CD4-positive, alpha-beta T cell treated with Interleukin-4 for 4 hours (primary cell): ENCODE measurements around the gene PIGA.
"Not testable (repeated sequence)": the region's sequence is repeated elsewhere in the genome, so short reads cannot be mapped to it uniquely, and the experiment has no call there.

Experiments
- DNase-seq: peaks from one replicate; pipeline ENCODE4 v3.0.0-alpha.2; 2020

PIGA gene

GRCh38 chrX:15320297-15320696 lies 15.0 kb downstream of the PIGA start:
- DNase-seq: no peak

GRCh38 chrX:15319075-15319474 lies 16.2 kb downstream of the PIGA start:
- no peak for DNase-seq

DNA sequence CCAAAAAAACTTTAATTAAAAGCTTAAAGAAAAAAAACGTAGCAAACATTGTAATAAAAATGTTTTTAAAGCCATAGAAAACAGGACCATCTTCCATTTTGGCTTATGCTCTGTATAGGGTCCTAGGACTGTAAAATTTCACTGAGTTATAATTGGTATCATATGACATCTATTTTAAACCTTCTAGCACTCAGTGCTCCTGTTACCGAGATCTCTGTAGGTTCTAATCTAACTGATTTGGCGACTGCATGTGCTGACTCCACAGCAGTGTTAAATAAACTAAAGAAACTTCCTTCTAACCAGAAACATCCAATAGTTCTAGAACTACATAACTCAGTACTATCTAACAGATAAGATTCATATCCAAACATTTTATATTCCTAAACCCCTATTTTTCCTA lies 19.8 kb downstream of the PIGA start, which contains the start of gene ASB11:
Gene ASB11, minus strand, starts transcription at position 132 of the 400 bp plus-strand sequence. Its CDS starts 35 bp downstream, at position 97.
- no peak for DNase-seq

GRCh38 chrX:15314472-15314871 lies 20.9 kb downstream of the PIGA start:
- no peak for DNase-seq

DNA sequence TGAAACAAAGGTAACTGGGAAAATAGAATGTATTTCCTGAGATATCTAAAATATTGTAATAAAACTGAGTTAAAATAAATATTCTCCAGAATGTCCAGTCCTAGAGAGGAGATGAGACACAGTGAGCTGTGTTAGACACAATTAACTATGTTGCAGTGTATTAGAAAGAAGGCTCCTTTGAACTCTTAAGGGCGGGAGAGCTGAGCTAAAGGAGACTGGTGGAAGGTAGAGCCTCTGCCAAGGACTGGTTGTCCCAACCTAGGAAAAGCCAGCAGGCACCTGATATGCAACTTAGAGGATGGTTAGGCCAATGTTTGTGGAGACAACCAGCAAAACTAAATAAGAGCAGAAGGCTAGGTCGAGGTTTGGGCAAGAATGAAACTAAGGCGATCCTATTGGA lies 24.2 kb downstream of the PIGA start:
- no peak for DNase-seq

DNA sequence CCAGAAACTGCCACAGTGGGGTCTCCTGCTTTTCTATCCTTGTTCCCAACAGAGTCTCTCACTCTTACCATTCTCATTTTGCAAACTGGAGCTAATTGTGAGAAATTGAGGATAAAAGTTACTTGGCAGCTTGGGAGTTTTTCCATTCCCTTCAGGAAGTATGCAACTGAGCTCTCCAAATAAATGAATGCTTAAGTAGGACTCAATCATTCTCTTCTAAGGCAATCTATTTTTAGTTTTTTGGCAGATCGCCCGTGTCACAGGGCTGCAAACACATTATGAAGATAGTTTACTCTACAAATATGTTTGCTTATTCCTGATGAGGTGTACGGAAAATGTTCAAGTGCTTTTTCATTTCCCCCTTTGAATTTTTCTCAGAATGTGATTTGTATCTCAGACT lies 25.2 kb downstream of the PIGA start:
- DNase-seq: no peak

DNA sequence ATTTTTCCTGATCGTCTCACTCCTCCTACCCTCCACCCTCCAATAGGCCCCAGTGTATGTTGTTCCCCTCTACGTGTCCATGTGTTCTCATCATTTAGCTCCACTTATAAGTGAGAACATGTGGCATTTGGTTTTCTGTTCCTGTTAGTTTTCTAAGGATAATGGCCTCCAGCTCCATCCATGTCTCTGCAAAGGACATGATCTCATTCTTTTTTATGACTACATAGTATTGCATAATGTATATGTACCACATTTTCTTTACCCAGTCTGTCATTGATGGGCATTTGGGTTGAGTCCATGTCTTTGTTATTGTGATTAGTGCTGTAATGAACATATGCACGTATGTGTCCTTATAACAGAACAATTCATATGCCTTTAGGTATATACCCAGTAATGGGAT lies 29.4 kb downstream of the PIGA start:
- DNase-seq: not testable (repeated sequence)

- no peak for DNase-seq
Measured at GRCh38 chrX:15301924-15302323, 33.4 kb downstream of the PIGA start.

GRCh38 chrX:15299941-15300851 lies 35.1 kb downstream of the PIGA start:
- DNase-seq: peak; percentile 1

GRCh38 chrX:15298780-15299179 lies 36.5 kb downstream of the PIGA start:
- DNase-seq: no peak

DNA sequence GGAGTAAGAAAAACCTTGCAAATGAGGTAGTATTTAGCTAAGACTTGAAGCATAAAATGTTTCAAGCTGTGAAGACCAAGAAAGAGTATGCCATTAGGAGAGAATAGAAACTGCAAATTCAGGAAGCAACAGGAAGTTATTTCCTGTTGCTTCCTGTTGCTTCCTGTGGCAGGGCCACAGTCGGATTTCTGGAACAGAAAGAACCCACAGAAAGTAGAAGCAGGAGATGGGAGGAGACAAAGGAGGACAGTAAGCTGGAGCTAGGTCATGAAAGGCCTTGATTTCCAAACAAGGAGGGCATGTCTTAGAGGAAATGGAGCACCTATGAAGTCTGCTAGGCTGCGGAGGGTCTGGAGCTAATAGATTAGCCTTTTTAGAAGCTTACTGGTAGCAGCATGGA lies 37.1 kb downstream of the PIGA start:
- DNase-seq: no peak

- no peak for DNase-seq
Measured at GRCh38 chrX:15293451-15293850, 41.9 kb downstream of the PIGA start.

- DNase-seq: no peak
Measured at GRCh38 chrX:15292861-15293260, 42.5 kb downstream of the PIGA start.

DNA sequence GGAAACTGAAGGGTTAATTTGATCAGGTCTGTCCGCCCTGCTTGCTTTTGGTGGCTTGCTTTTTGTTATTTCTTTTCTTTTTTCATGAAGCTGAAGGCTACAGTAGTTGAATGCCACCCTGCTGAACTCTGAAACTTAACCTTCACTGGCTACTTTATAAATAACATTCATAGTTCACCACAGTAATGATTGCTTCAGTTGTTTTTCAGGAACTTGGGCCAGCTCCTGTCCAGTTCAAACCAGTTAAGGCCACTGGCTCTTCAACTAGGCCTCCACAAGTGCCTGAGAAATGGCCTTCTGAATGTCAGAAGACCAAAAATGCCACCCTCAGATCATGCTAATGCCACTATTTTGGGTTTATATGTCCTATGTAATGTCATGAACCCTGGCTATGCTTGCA lies 57.7 kb downstream of the PIGA start:
- no peak for DNase-seq

DNA sequence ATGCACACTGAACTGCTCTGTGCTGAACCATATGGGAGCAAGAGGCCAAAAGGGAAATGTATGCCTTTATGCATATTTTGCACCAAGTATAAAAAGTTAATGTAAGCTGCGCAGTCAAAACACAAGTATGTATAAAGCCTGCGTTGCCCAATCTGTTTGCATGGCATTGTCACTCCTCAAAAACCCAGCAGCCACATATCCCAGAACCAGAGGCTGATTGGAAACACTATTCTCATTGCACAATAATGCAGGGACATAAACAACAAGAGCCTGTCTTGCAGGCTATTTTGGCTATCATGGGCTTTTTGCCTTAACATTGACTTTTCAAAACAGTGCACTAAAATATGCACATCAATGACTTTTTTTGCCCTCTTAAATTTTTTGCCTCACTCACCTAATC lies 60.4 kb downstream of the PIGA start:
- DNase-seq: no peak

DNA sequence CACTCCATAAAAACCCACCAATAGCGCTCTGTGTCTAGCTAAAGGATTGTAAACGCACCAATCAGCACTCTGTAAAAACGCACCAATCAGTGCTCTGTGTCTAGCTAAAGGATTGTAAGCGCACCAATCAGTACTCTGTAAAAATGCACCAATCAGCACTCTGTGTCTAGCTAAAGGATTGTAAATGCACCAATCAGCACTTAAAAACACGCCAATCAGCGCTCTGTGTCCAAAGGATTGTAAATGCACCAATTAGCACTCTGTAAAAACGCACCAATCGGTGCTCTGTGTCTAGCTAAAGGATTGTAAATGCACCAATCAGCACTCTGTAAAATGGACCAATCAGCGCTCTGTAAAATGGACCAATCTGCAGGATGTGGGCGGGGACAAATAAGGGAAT lies 62.0 kb downstream of the PIGA start:
- not testable (repeated sequence) for DNase-seq

- DNase-seq: no peak
Measured at GRCh38 chrX:15271757-15272156, 63.6 kb downstream of the PIGA start.

- DNase-seq: peak; percentile 14
Measured at GRCh38 chrX:15269618-15270521, 65.5 kb downstream of the PIGA start, which contains the start of gene ASB9. Gene ASB9, minus strand, starts transcription at chrX:15270083. Its CDS starts 209 bp downstream, at chrX:15269874.
